GM12865 (cell line): ENCODE results near the gene WEE1.
"Not testable (repeated sequence)": the region's sequence is repeated elsewhere in the genome, so short reads cannot be mapped to it uniquely, and the experiment has no call there.

ENCODE experiments used
- DNase-seq: peaks from one replicate; pipeline ENCODE4 v3.0.0; 2010; ENCODE audit warnings: low read depth
- H3K4me3 ChIP-seq: 2 replicates; pipeline ENCODE4 v1.5.1; 2011; ENCODE audit warnings: mild to moderate bottlenecking, low read depth, low read length, control low read depth
- CTCF ChIP-seq: IDR thresholded peaks from 2 replicates; pipeline ENCODE4 v1.5.1; 2011; ENCODE audit warnings: low read length, control low read depth, low read depth, inconsistent platforms; ENCODE audit not compliant: insufficient read depth; ENCODE audit errors: missing control alignments

Gene WEE1

DNA sequence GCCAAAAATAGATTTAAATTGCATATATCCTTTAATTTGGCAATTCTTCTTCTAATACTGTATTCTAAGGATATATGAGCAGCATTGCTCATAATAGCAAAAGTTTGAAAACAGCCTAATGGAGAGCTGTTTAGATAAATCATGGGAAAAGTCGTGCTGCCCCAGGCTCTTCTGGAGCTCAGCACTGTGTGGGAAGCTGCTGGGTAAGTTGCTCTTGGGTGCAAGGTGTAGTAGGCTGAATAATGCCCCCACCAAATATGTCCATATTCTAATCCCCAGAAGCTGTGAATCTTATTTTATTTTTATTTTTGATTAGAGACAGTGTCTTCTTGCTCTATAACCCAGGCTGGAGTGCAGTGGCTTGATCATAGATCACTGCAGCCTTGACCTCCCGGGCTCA, 34.9 kb upstream of the WEE1 start:
- H3K4me3 ChIP-seq, result no peak overlapping the region
- no peak for DNase-seq
- no peak for TF ChIP-seq CTCF

- not testable (repeated sequence) for H3K4me3 ChIP-seq, DNase-seq
Measured at GRCh38 chr11:9549216-9549615, 24.3 kb upstream of the WEE1 start.

DNA sequence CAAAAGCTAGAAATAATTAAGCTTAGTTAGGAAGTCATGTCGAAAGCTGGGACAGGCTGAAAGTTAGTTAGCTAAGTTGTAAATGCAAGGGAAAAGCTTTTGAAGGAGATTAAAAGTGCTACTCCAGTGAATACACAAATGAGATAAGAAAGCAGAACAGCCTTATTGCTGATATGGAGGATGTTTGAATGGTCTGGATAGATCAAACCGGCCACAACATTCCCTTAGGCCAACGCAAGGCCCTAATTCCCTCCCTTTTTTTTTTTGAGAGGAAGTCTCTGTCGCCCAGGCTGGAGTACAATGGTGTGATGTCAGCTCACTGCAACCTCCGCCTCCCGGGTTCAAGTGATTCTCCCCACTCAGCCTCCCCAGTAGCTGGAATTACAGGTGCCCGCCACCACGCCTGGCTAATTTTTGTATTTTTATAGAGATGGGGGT, 23.3 kb upstream of the WEE1 start:
- DNase-seq, result no peak
- no peak overlapping the region for H3K4me3 ChIP-seq
- no peak for TF ChIP-seq CTCF

GRCh38 chr11:9561279-9561982, 12.0 kb upstream of the WEE1 start:
- DNase-seq, result no peak
- H3K4me3 ChIP-seq, result no peak overlapping the region
- TF ChIP-seq CTCF, result no peak

GRCh38 chr11:9562716-9563115, 10.8 kb upstream of the WEE1 start:
- TF ChIP-seq CTCF, result no peak
- H3K4me3 ChIP-seq, result no peak overlapping the region
- DNase-seq, result peak; percentile 66

- H3K4me3 ChIP-seq, result no peak overlapping the region
- no peak for TF ChIP-seq CTCF
- DNase-seq, result no peak
Measured at GRCh38 chr11:9563196-9563730, 10.2 kb upstream of the WEE1 start.

GRCh38 chr11:9565822-9566560, 7.5 kb upstream of the WEE1 start:
- no peak for TF ChIP-seq CTCF
- peak overlapping the region; percentile 14 for H3K4me3 ChIP-seq

More at GRCh38 chr11:9565822-9566560, 7.5 kb upstream of the WEE1 start:
- peak; percentile 90 for DNase-seq
